Measurements from ENCODE around the gene ATP8B1.

GRCh38 chr18:57814555-57814954 is 11.4 kb upstream of the ATP8B1 start:
- TF ChIP-seq POLR2AphosphoS5 (IDR thresholded peaks at IDR 0.05; ENCODE audit: low read depth, low read length) (no peak), CTCF (IDR thresholded peaks at IDR 0.05; ENCODE audit: control extremely low read depth in 1 of 3, insufficient read depth in 1 of 3, low read depth in 1 of 3, low read length in 3 of 3) (no peak), TEAD4 (IDR thresholded peaks at IDR 0.05; ENCODE audit: low read depth, low read length) (no peak), ZNF274 (IDR thresholded peaks at IDR 0.05; ENCODE audit: borderline replicate concordance, extremely low read depth, low read length) (no peak), YY1 (IDR thresholded peaks at IDR 0.05; ENCODE audit: low read depth, low read length) (no peak), RAD21 (IDR thresholded peaks at IDR 0.05 in 1 of 2, conservative IDR thresholded peaks at IDR 0.05 in 1 of 2; ENCODE audit: low read depth in 2 of 2, low read length in 2 of 2) (no peak), CBX8 (IDR thresholded peaks at IDR 0.05; ENCODE audit: borderline replicate concordance, low read depth, low read length) (no peak), BRCA1 (IDR thresholded peaks at IDR 0.05; ENCODE audit: low read depth, low read length) (no peak), ATF3 (IDR thresholded peaks at IDR 0.05; ENCODE audit: insufficient read depth, low read depth, low read length) (no peak), RNF2 (IDR thresholded peaks at IDR 0.05; ENCODE audit: borderline replicate concordance, low read depth, low read length, missing control alignments, poor library complexity, severe bottlenecking) (no peak), POLR2A (IDR thresholded peaks at IDR 0.05; ENCODE audit: control extremely low read depth in 1 of 2, low read depth in 2 of 2, low read length in 2 of 2) (no peak), CEBPB (IDR thresholded peaks at IDR 0.05; ENCODE audit: low read depth, low read length) (no peak), SP1 (IDR thresholded peaks at IDR 0.05; ENCODE audit: low read depth, low read length) (no peak), CHD2 (IDR thresholded peaks at IDR 0.05; ENCODE audit: low read length) (no peak)

All from H1 (cell line).